ENCODE measurements around the gene HDAC8. TPM values are rescaled to one million over a fixed set of nuclear protein-coding genes. Genes with fewer than 3 reads are reported as not detected.
A peak's percentile ranks its signal among the peaks of the same experiment; 100 is the strongest.
"Not testable (repeated sequence)": the region's sequence is repeated elsewhere in the genome, so short reads cannot be mapped to it uniquely, and the experiment has no call there.

The HDAC8 gene
- polyA plus RNA-seq, 2 of the 4 experiments (the other 2 are of a cell fraction) = 28.7 to 38.3 TPM

- ATAC-seq (no peak), FAIRE-seq (no peak), DNase-seq (ENCODE audit: low read depth in 1 of 2, low spot score in 1 of 2) (peak in 1 of 2 experiments; percentile 1)
- Histone ChIP-seq H3K9me3 (no peaks in the 10 kb centered on the region), H3K27ac (no peak overlapping the region), H3K4me2 (no peak overlapping the region), H3K4me1 (no peaks in the 10 kb centered on the region), H3K4me3 (no peak overlapping the region)
- 83% methylated on average over 5 of the region's 5 CpGs for WGBS (ENCODE audit: missing lambda C conversion rate)
- TF ChIP-seq BCL3 (IDR thresholded peaks at IDR 0.05) (no peak), ZFP36 (IDR thresholded peaks at IDR 0.05; ENCODE audit: borderline replicate concordance, partially characterized antibody) (no peak), RFX5 (IDR thresholded peaks at IDR 0.05) (no peak), ZSCAN20 (CRISPR knock-in tag; IDR thresholded peaks at IDR 0.05) (no peak), JUN (IDR thresholded peaks at IDR 0.05) (no peak), EHMT2 (IDR thresholded peaks at IDR 0.05; ENCODE audit: low read depth) (no peak), PHF8 (IDR thresholded peaks at IDR 0.05; ENCODE audit: borderline replicate concordance, low read depth) (no peak), POLR2AphosphoS2 (conservative IDR thresholded peaks at IDR 0.05; ENCODE audit: low read length) (no peak), EP300 (IDR thresholded peaks at IDR 0.05) (no peak), EHF (CRISPR knock-in tag; IDR thresholded peaks at IDR 0.05) (no peak), FOXS1 (CRISPR knock-in tag; IDR thresholded peaks at IDR 0.05) (no peak), KDM5A (IDR thresholded peaks at IDR 0.05) (no peak)
- POLR2A ChIA-PET = no interaction called here
- CTCF ChIA-PET = no interaction called here
These were observed 110.9 kb downstream of the HDAC8 start for GRCh38 chrX:72461766-72462165.

GRCh38 chrX:72461288-72461687 lies 111.4 kb downstream of the HDAC8 start:
- no peaks in the 10 kb centered on the region for H3K4me1 ChIP-seq
- FAIRE-seq = peak; percentile 36
- TF ChIP-seq ZFP36 (IDR thresholded peaks at IDR 0.05; ENCODE audit: borderline replicate concordance, partially characterized antibody) (no peak), FOXS1 (CRISPR knock-in tag; IDR thresholded peaks at IDR 0.05) (no peak), NFE2L2 (conservative IDR thresholded peaks at IDR 0.05; ENCODE audit: low read length) (no peak), POLR2A (IDR thresholded peaks at IDR 0.05; ENCODE audit: low read length) (no peak), KDM1A (IDR thresholded peaks at IDR 0.05; ENCODE audit: low read depth) (no peak), MAX (IDR thresholded peaks at IDR 0.05) (no peak), HMGXB4 (CRISPR knock-in tag; IDR thresholded peaks at IDR 0.05; ENCODE audit: borderline replicate concordance) (no peak), RCOR1 (IDR thresholded peaks at IDR 0.05; ENCODE audit: low read depth, low read length) (no peak), ZC3H11A (IDR thresholded peaks at IDR 0.05) (no peak), EP300 (IDR thresholded peaks at IDR 0.05) (no peak), RAD21 (conservative IDR thresholded peaks at IDR 0.05 in 1 of 2, IDR thresholded peaks at IDR 0.05 in 1 of 2) (no peak), ELK1 (IDR thresholded peaks at IDR 0.05; ENCODE audit: low read depth, low read length) (no peak), KDM5A (IDR thresholded peaks at IDR 0.05) (no peak)
- H3K27ac ChIP-seq = no peak overlapping the region
- CTCF ChIA-PET = no interaction called here
- no peak overlapping the region for H3K4me2 ChIP-seq
- 98% methylated on average over 2 of the region's 2 CpGs for WGBS (ENCODE audit: missing lambda C conversion rate)
- no peak overlapping the region for H3K4me3 ChIP-seq
- no peaks in the 10 kb centered on the region for H3K9me3 ChIP-seq
- no peak for ATAC-seq
- DNase-seq (ENCODE audit: low read depth in 1 of 2, low spot score in 1 of 2) = no peak
- POLR2A ChIA-PET = no interaction called here

GRCh38 chrX:72460715-72461114 lies 111.9 kb downstream of the HDAC8 start:
- no peak overlapping the region for H3K27ac ChIP-seq
- H3K4me2 ChIP-seq = no peak overlapping the region
- H3K4me3 ChIP-seq = no peak overlapping the region
- DNase-seq (ENCODE audit: low read depth in 1 of 2, low spot score in 1 of 2) (no peak), ATAC-seq (no peak), FAIRE-seq (no peak)
- 82% methylated on average over 1 of the region's 1 CpG for WGBS (ENCODE audit: missing lambda C conversion rate)
- TF ChIP-seq MAFK (IDR thresholded peaks at IDR 0.05; ENCODE audit: partially characterized antibody) (peak; percentile 42), SMC3 (IDR thresholded peaks at IDR 0.05) (no peak)
- POLR2A ChIA-PET = no interaction called here
- H3K4me1 ChIP-seq = no peaks in the 10 kb centered on the region
- H3K9me3 ChIP-seq = no peaks in the 10 kb centered on the region
- CTCF ChIA-PET = no interaction called here

GRCh38 chrX:72449034-72449433 lies 123.6 kb downstream of the HDAC8 start:
- H3K9me3 ChIP-seq; ATAC-seq; CTCF ChIA-PET; H3K4me2 ChIP-seq; DNase-seq (ENCODE audit: low read depth in 1 of 2, low spot score in 1 of 2); H3K4me3 ChIP-seq; FAIRE-seq; POLR2A ChIA-PET; H3K4me1 ChIP-seq; H3K27ac ChIP-seq: not testable (repeated sequence)
- WGBS (ENCODE audit: missing lambda C conversion rate) = 92% methylated on average over 1 of the region's 1 CpG

- H3K4me2 ChIP-seq, POLR2A ChIA-PET, ATAC-seq: not testable (repeated sequence)
These were observed 131.9 kb downstream of the HDAC8 start for GRCh38 chrX:72440764-72441163.

More at GRCh38 chrX:72440764-72441163, 131.9 kb downstream of the HDAC8 start:
- WGBS (ENCODE audit: missing lambda C conversion rate) = 100% methylated on average over 13 of the region's 16 CpGs
- FAIRE-seq; CTCF ChIA-PET; H3K9me3 ChIP-seq; H3K4me1 ChIP-seq; H3K4me3 ChIP-seq; H3K27ac ChIP-seq; DNase-seq (ENCODE audit: low read depth in 1 of 2, low spot score in 1 of 2): not testable (repeated sequence)

Data from A549 (cell line).